DOHH2 (cell line): ENCODE measurements around the gene ADAMTS12.

Source experiments
- H3F3A ChIP-seq: fragments of 200-600 bp; sonication (generic), shearing (Covaris generic); 2 replicates; pipeline ENCODE4 v1.6.0; 2016; ENCODE audit warnings: antibody characterized with exemption, mild to moderate bottlenecking; ENCODE audit not compliant: control insufficient read depth, insufficient read depth
- H3K27ac ChIP-seq: fragments of 200-600 bp; sonication (generic); 2 replicates; pipeline ENCODE4 v1.5.1; 2014; ENCODE audit warnings: low read depth, mild to moderate bottlenecking, low read length, moderate library complexity
- H3K27me3 ChIP-seq: fragments of 200-600 bp; sonication (generic); 2 replicates; pipeline ENCODE4 v1.6.1; 2014; ENCODE audit warnings: mild to moderate bottlenecking, low read length, mixed read lengths; ENCODE audit not compliant: control insufficient read depth
- H3K36me3 ChIP-seq: fragments of 200-600 bp; sonication (generic); 2 replicates; pipeline ENCODE4 v1.6.1; 2014; ENCODE audit warnings: mild to moderate bottlenecking, low read length, moderate library complexity, mixed read lengths; ENCODE audit not compliant: control insufficient read depth
- H3K4me1 ChIP-seq: fragments of 200-600 bp; sonication (generic); 2 replicates; pipeline ENCODE4 v1.6.1; 2014; ENCODE audit warnings: mild to moderate bottlenecking, low read length, mixed read lengths; ENCODE audit not compliant: control insufficient read depth
- H3K4me2 ChIP-seq: fragments of 200-600 bp; sonication (generic); 2 replicates; pipeline ENCODE4 v1.6.0; 2014; ENCODE audit warnings: mild to moderate bottlenecking, low read length, moderate library complexity
- H3K4me3 ChIP-seq: fragments of 200-600 bp; sonication (generic); 2 replicates; pipeline ENCODE4 v1.5.1; 2014; ENCODE audit warnings: mild to moderate bottlenecking, low read length, mixed read lengths
- H3K79me2 ChIP-seq: fragments of 200-600 bp; sonication (generic); 2 replicates; pipeline ENCODE4 v1.6.1; 2014; ENCODE audit warnings: mild to moderate bottlenecking, low read length, mixed read lengths; ENCODE audit not compliant: control insufficient read depth
- H3K9me2 ChIP-seq: fragments of 200-600 bp; sonication (generic); replicated peaks from 2 replicates; pipeline ENCODE4 v1.6.1; 2014; ENCODE audit warnings: mild to moderate bottlenecking, low read length, mixed read lengths; ENCODE audit not compliant: control insufficient read depth
- H3K9me3 ChIP-seq: fragments of 200-600 bp; sonication (generic); 2 replicates; pipeline ENCODE4 v1.6.1; 2014; ENCODE audit warnings: antibody characterized with exemption, low read length, mixed read lengths; ENCODE audit not compliant: control insufficient read depth, insufficient read depth
- H4K20me1 ChIP-seq: fragments of 200-600 bp; sonication (generic); 2 replicates; pipeline ENCODE4 v1.6.0; 2014; ENCODE audit warnings: low read depth, mild to moderate bottlenecking, antibody characterized with exemption, low read length, moderate library complexity; ENCODE audit not compliant: control insufficient read depth, insufficient read depth
- EZH2phosphoT487 ChIP-seq: fragments of 200-600 bp; sonication (generic); IDR thresholded peaks from 2 replicates; pipeline ENCODE4 v1.6.1; 2017; ENCODE audit warnings: borderline replicate concordance, mild to moderate bottlenecking, antibody characterized with exemption, low read length, moderate library complexity, mixed read lengths
- TF ChIP-seq, protein P1 (sequence below): fragments of 200-600 bp; sonication (generic); IDR thresholded peaks from one replicate; pipeline ENCODE4 v1.5.1; 2014; ENCODE audit warnings: antibody characterized with exemption, mild to moderate bottlenecking, low read depth, low read length; ENCODE audit not compliant: poor library complexity, severe bottlenecking

The ADAMTS12 gene

DNA sequence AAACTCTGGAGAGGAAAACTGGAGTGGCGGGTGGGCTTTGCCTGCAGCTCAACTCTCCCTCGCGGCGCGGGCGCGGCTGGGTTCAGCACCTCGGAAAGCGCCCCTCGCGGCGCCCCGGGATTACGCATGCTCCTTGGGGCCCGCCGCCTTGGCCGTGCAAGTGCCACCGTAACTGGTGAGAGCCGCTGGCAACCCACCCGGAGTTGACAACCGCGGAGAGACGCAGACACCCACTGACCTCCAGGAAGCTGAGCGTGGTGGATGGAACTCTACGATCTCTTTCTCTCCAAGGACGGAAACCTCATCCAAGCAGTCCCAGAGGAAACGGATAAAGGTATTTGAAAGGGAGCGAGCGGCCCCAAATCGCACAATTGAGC lies 44.2 kb upstream of the ADAMTS12 start:
- H4K20me1 ChIP-seq, result no peaks in the 10 kb centered on the region
- H3K27me3 ChIP-seq, result 0 out of 2 replicates have a peak, but pooled peaks cover 4% of the 10 kb centered on the region
- H3K9me3 ChIP-seq, result no peaks in the 10 kb centered on the region
- no peaks in the 10 kb centered on the region for H3K9me2 ChIP-seq
- H3F3A ChIP-seq, result no peaks in the 10 kb centered on the region
- H3K4me3 ChIP-seq, result no peak overlapping the region
- H3K27ac ChIP-seq, result no peak overlapping the region
- no peaks in the 10 kb centered on the region for H3K79me2 ChIP-seq
- H3K4me2 ChIP-seq, result no peak overlapping the region
- no peaks in the 10 kb centered on the region for H3K36me3 ChIP-seq
- no peaks in the 10 kb centered on the region for H3K4me1 ChIP-seq
- TF ChIP-seq, protein P1, sequence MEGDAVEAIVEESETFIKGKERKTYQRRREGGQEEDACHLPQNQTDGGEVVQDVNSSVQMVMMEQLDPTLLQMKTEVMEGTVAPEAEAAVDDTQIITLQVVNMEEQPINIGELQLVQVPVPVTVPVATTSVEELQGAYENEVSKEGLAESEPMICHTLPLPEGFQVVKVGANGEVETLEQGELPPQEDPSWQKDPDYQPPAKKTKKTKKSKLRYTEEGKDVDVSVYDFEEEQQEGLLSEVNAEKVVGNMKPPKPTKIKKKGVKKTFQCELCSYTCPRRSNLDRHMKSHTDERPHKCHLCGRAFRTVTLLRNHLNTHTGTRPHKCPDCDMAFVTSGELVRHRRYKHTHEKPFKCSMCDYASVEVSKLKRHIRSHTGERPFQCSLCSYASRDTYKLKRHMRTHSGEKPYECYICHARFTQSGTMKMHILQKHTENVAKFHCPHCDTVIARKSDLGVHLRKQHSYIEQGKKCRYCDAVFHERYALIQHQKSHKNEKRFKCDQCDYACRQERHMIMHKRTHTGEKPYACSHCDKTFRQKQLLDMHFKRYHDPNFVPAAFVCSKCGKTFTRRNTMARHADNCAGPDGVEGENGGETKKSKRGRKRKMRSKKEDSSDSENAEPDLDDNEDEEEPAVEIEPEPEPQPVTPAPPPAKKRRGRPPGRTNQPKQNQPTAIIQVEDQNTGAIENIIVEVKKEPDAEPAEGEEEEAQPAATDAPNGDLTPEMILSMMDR, result no peak
- TF ChIP-seq EZH2phosphoT487, result no peak

DNA sequence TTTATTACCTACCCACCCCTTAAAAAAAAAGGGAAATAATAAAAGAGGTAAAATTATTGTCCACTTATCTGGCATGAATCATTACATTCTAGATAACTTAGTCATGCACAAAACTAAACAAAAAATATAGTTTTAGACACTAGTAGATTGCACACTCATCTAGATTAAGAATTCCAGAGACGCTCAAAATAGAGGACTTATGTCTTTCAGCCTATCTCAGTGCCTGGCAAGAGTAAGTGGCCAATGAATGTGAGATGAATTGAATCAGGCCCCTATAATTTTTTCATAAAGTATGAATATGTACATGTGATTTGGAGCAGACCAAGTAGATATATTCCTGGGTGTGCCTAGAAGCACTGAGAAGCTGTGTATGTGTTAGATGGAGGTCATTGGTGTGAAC lies 42.4 kb upstream of the ADAMTS12 start:
- Histone ChIP-seq H3F3A (no peaks in the 10 kb centered on the region), H4K20me1 (no peaks in the 10 kb centered on the region), H3K36me3 (no peaks in the 10 kb centered on the region), H3K4me1 (no peaks in the 10 kb centered on the region), H3K9me2 (no peaks in the 10 kb centered on the region), H3K79me2 (no peaks in the 10 kb centered on the region), H3K27me3 (0 out of 2 replicates have a peak, but pooled peaks cover 4% of the 10 kb centered on the region), H3K9me3 (no peaks in the 10 kb centered on the region), H3K27ac (no peak overlapping the region), H3K4me3 (no peak overlapping the region), H3K4me2 (no peak overlapping the region)
- TF ChIP-seq, protein P1, result no peak
- no peak for TF ChIP-seq EZH2phosphoT487

DNA sequence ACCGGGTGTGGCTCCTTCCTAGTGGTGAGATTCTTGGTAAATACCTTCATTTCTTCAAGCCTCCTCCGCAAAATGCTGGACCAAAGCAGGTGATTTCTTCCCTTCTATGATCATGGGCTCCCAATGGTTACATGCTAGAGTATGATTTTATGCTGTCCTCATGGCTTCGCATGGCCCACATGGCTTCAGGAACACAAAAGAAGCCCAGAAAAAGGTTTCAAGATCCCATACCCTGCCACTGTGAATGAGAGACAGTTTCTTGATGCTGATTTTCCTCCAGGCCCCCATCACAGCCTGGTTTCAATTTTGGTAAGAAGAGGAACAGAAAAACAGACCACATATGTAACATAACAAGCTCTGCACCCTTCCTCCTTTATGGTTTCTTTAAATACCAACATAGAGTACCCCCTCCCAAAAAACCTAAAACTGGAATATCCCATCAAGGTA lies 42.0 kb upstream of the ADAMTS12 start:
- Histone ChIP-seq H3F3A (no peaks in the 10 kb centered on the region), H3K4me3 (no peak overlapping the region), H3K27me3 (0 out of 2 replicates have a peak, but pooled peaks cover 4% of the 10 kb centered on the region), H3K79me2 (no peaks in the 10 kb centered on the region), H3K9me3 (no peaks in the 10 kb centered on the region), H3K4me1 (no peaks in the 10 kb centered on the region), H3K9me2 (no peaks in the 10 kb centered on the region), H3K27ac (no peak overlapping the region), H4K20me1 (no peaks in the 10 kb centered on the region), H3K4me2 (no peak overlapping the region), H3K36me3 (no peaks in the 10 kb centered on the region)
- TF ChIP-seq EZH2phosphoT487, result no peak

DNA sequence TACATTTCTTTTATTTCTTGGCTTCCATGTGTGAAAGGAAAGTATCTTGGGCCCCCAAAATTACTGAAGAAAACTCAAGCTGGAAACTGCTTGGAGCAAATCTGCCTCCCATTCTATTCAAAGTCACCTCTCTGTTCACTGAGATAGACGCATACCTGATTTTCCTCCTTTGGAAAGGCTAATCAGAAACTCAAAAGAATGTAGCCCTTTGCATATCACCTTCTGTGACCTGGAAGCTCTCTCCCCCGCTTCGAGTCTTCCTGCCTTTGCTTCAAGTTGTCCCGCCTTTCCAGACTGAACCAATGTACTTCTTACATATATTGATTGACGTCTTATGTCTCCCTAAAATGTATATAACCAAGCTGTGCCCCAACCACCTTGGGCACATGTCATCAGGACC lies 39.3 kb upstream of the ADAMTS12 start:
- H3K4me3 ChIP-seq, result no peak overlapping the region
- H3K9me2 ChIP-seq, result no peaks in the 10 kb centered on the region
- H3K27ac ChIP-seq, result no peak overlapping the region

More for the DNA sequence above, 39.3 kb upstream of the ADAMTS12 start:
- Histone ChIP-seq H3K4me2 (no peak overlapping the region), H3K27me3 (0 out of 2 replicates have a peak, but pooled peaks cover 4% of the 10 kb centered on the region), H3K79me2 (no peaks in the 10 kb centered on the region), H3F3A (no peaks in the 10 kb centered on the region), H4K20me1 (no peaks in the 10 kb centered on the region), H3K36me3 (no peaks in the 10 kb centered on the region), H3K4me1 (no peaks in the 10 kb centered on the region), H3K9me3 (no peaks in the 10 kb centered on the region)
- TF ChIP-seq, protein P1, result no peak
- TF ChIP-seq EZH2phosphoT487, result no peak
